GM18951 (cell line): ENCODE data around the gene SLC39A1.
A peak's percentile ranks its signal among the peaks of the same experiment; 100 is the strongest.

Source experiments
- POLR2A ChIP-seq: IDR thresholded peaks from 4 replicates; pipeline ENCODE4 v1.6.1; 2011; ENCODE audit warnings: mild to moderate bottlenecking; ENCODE audit not compliant: insufficient read length, insufficient read depth; ENCODE audit errors: extremely low read depth
- in situ Hi-C: fragments of 300-500 bp; cut with MboI; formaldehyde crosslinking; loops from one replicate; pipeline ENCODE4 v1.12.0; 2022; ENCODE audit warnings: low sequenced_read_pairs, mixed read lengths, inconsistent platforms; ENCODE audit not compliant: unreplicated experiment

SLC39A1 gene

GRCh38 chr1:153951801-153952200 is 11.5 kb downstream of the SLC39A1 start:
- in situ Hi-C loops = no loop called here
- no peak for TF ChIP-seq POLR2A

GRCh38 chr1:153951183-153951582 is 12.2 kb downstream of the SLC39A1 start:
- TF ChIP-seq POLR2A = no peak
- in situ Hi-C loops = no loop called here

- in situ Hi-C loops = no loop called here
Observed at GRCh38 chr1:153946622-153947241, 16.6 kb downstream of the SLC39A1 start, which contains the start of gene DENND4B. Gene DENND4B (minus strand): TSS chr1:153946718. CDS start chr1:153944374, 2,344 bp downstream.

GRCh38 chr1:153945795-153946621 is 17.3 kb downstream of the SLC39A1 start:
- in situ Hi-C loops = no loop called here

More at GRCh38 chr1:153946622-153947241, 16.6 kb downstream of the SLC39A1 start, which contains the start of gene DENND4B:
- peak; percentile 53 for TF ChIP-seq POLR2A

GRCh38 chr1:153945131-153945794 is 18.1 kb downstream of the SLC39A1 start:
- in situ Hi-C loops = no loop called here
- peak; percentile 63 for TF ChIP-seq POLR2A

More at GRCh38 chr1:153945795-153946621, 17.3 kb downstream of the SLC39A1 start:
- peak; percentile 69 for TF ChIP-seq POLR2A

- no peak for TF ChIP-seq POLR2A
- in situ Hi-C loops = no loop called here
Observed at GRCh38 chr1:153944827-153945117, 18.6 kb downstream of the SLC39A1 start.

- no peak for TF ChIP-seq POLR2A
- in situ Hi-C loops = no loop called here
Observed at GRCh38 chr1:153944005-153944826, 19.1 kb downstream of the SLC39A1 start.

GRCh38 chr1:153942766-153943549 is 20.4 kb downstream of the SLC39A1 start:
- no peak for TF ChIP-seq POLR2A
- in situ Hi-C loops = no loop called here

- TF ChIP-seq POLR2A = no peak
- in situ Hi-C loops = no loop called here
Observed at GRCh38 chr1:153941826-153942725, 21.3 kb downstream of the SLC39A1 start.

- no peak for TF ChIP-seq POLR2A
- in situ Hi-C loops = no loop called here
Observed at GRCh38 chr1:153940756-153941155, 22.6 kb downstream of the SLC39A1 start.

GRCh38 chr1:153939476-153939875 is 23.9 kb downstream of the SLC39A1 start:
- no peak for TF ChIP-seq POLR2A
- in situ Hi-C loops = no loop called here
